Transverse colon (tissue), 4 donors: ENCODE data around the gene GRM4. TPM values are rescaled to one million over a fixed set of nuclear protein-coding genes. Genes with fewer than 3 reads are reported as not detected.

Source experiments
- DNase-seq: peaks from one replicate; pipeline ENCODE4 v3.0.0-alpha.2; 2019
- H3K27ac ChIP-seq, 4 donors: fragments of 200-600 bp; sonication (generic); 2 replicates each; pipeline ENCODE4 v1.5.1; 2016 to 2018; ENCODE audit warnings: inconsistent platforms in 4 of 4
- H3K27me3 ChIP-seq: fragments of 200-600 bp; sonication (generic); 2 replicates; pipeline ENCODE4 v1.5.1; 2017; ENCODE audit warnings: inconsistent platforms
- H3K36me3 ChIP-seq, 4 donors: fragments of 200-600 bp; sonication (generic); 2 replicates each; pipeline ENCODE4 v1.5.1; 2017 to 2019; ENCODE audit warnings: inconsistent platforms in 4 of 4
- H3K4me1 ChIP-seq, 4 donors: fragments of 200-600 bp; sonication (generic); 2 replicates each; pipeline ENCODE4 v1.5.1; 2017 to 2020; ENCODE audit warnings: inconsistent platforms in 4 of 4
- H3K4me3 ChIP-seq, 4 donors: fragments of 200-600 bp; sonication (generic); 1 replicate in 1 of 4; 2 replicates in 3 of 4; pipeline versions ENCODE4 v1.5.1 to v1.6.1; 2017 to 2019; ENCODE audit warnings: inconsistent platforms in 4 of 4
- H3K9me3 ChIP-seq, 2 donors: fragments of 200-600 bp; sonication (generic); 2 replicates each; pipeline ENCODE4 v1.5.1; 2017 to 2019; ENCODE audit warnings: inconsistent platforms in 2 of 2
- EP300 ChIP-seq: sonication (generic); formaldehyde crosslinking; IDR thresholded peaks from one replicate; pipeline ENCODE4 v1.6.1; 2017; ENCODE audit warnings: antibody characterized with exemption, low read depth
- POLR2A ChIP-seq: fragments of 450-650 bp; IDR thresholded peaks from one replicate; pipeline ENCODE4 v1.6.1; 2016; ENCODE audit warnings: antibody characterized with exemption, mild to moderate bottlenecking, moderate library complexity
- POLR2AphosphoS5 ChIP-seq, 3 donors: sonication (generic); formaldehyde crosslinking; IDR thresholded peaks; one replicate each; pipeline ENCODE4 v1.6.1; 2016; ENCODE audit warnings: antibody characterized with exemption in 3 of 3
- WGBS, 2 donors: methylation state at CpG; one replicate each; pipeline ENCODE4 v1.1.5; 2018; ENCODE audit warnings: low coverage in 1 of 2; 5-methylcytosine and 5-hydroxymethylcytosine counted together
- in situ Hi-C, 4 donors: fragments of 200-750 bp; cut with MboI; loops; one replicate each; pipeline versions ENCODE4 v1.15.0 to v1.15.1; 2017; ENCODE audit warnings: low sequenced_read_pairs in 3 of 4, low pct_ligation_motif_present in 1 of 4, low pct_unique_long_range_greater_than_20kb in 1 of 4
- intact Hi-C: fragments of 100-400 bp; cut with DNase I; formaldehyde crosslinking; loops from one replicate; pipeline ENCODE4 v1.15.1; 2023; ENCODE audit warnings: low total_unique reads
- total RNA-seq, 4 donors: library from RNA; depleted of rRNA; stranded (reverse); fragments of >200 nt; gene quantifications; one replicate each; pipeline ENCODE4 v1.1.0, GENCODE V29; 2016
- TF ChIP-seq, protein P1 (sequence below), 5 experiments: fragments of 200-600 bp in 3 of 5; fragments of 450-650 bp in 2 of 5; sonication (generic) in 3 of 5; IDR thresholded peaks; 1 replicate in 2 of 5; 2 replicates in 3 of 5; pipeline ENCODE4 v1.5.1; 2016 to 2017; ENCODE audit warnings: antibody characterized with exemption in 5 of 5, inconsistent platforms in 3 of 5, mild to moderate bottlenecking in 2 of 5, moderate library complexity in 1 of 5

Gene GRM4
- total RNA-seq, 4 donors from 2014 or later: not detected

DNA sequence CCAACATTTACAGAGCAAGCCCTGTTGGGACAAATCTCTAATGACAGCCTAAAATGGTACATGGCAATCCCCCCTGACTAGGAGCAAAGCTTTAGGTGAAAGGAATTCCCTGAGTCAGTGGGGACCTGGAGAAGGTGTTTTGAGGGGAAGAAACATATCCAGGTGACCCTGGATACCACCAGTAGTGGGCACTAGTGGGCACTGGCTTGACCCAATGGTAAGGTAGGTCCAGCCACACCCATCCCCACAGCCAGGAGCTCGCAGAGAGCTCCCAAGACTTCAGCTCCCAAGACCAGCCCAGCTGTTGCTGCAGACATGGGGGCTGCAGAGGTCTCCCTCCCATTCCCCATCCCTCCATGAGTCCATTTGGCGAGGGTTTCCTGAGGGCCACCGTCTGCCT, 19.5 kb downstream of the GRM4 start:
- in situ Hi-C loops: no loop called here
- no peak for DNase-seq
- intact Hi-C loops: no loop called here
- no peaks in the 10 kb centered on the region for H3K9me3 ChIP-seq
- H3K4me1 ChIP-seq: no peaks in the 10 kb centered on the region
- peaks cover 9% of the 10 kb centered on the region for H3K27me3 ChIP-seq
- WGBS, 2 donors: 57% methylated on average over 1 of the region's 3 CpGs; no CpG with 5 or more reads in 1 of the 2 donors
- H3K36me3 ChIP-seq: no peaks in the 10 kb centered on the region
- no peak overlapping the region for H3K4me3 ChIP-seq
- H3K27ac ChIP-seq: no peak overlapping the region
- TF ChIP-seq, protein P1, sequence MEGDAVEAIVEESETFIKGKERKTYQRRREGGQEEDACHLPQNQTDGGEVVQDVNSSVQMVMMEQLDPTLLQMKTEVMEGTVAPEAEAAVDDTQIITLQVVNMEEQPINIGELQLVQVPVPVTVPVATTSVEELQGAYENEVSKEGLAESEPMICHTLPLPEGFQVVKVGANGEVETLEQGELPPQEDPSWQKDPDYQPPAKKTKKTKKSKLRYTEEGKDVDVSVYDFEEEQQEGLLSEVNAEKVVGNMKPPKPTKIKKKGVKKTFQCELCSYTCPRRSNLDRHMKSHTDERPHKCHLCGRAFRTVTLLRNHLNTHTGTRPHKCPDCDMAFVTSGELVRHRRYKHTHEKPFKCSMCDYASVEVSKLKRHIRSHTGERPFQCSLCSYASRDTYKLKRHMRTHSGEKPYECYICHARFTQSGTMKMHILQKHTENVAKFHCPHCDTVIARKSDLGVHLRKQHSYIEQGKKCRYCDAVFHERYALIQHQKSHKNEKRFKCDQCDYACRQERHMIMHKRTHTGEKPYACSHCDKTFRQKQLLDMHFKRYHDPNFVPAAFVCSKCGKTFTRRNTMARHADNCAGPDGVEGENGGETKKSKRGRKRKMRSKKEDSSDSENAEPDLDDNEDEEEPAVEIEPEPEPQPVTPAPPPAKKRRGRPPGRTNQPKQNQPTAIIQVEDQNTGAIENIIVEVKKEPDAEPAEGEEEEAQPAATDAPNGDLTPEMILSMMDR (IDR thresholded peaks at IDR 0.05): no peak
- TF ChIP-seq POLR2A: no peak
- TF ChIP-seq EP300: no peak
- TF ChIP-seq POLR2AphosphoS5 (IDR thresholded peaks at IDR 0.05): no peak

- H3K27ac ChIP-seq: no peak overlapping the region
- DNase-seq: no peak
- no peaks in the 10 kb centered on the region for H3K4me1 ChIP-seq
- peaks cover 9% of the 10 kb centered on the region for H3K27me3 ChIP-seq
- intact Hi-C loops (no loop called here), in situ Hi-C loops (no loop called here)
- H3K9me3 ChIP-seq: no peaks in the 10 kb centered on the region
- 60 to 81% methylated on average over 2 to 3 of the region's 3 CpGs for WGBS, 2 donors
- TF ChIP-seq POLR2AphosphoS5 (IDR thresholded peaks at IDR 0.05) (no peak), EP300 (no peak), POLR2A (no peak)
- TF ChIP-seq, protein P1 (IDR thresholded peaks at IDR 0.05): no peak
- H3K4me3 ChIP-seq: no peak overlapping the region
- no peaks in the 10 kb centered on the region for H3K36me3 ChIP-seq
Measured at GRCh38 chr6:34125939-34126338, 19.9 kb downstream of the GRM4 start.

DNA sequence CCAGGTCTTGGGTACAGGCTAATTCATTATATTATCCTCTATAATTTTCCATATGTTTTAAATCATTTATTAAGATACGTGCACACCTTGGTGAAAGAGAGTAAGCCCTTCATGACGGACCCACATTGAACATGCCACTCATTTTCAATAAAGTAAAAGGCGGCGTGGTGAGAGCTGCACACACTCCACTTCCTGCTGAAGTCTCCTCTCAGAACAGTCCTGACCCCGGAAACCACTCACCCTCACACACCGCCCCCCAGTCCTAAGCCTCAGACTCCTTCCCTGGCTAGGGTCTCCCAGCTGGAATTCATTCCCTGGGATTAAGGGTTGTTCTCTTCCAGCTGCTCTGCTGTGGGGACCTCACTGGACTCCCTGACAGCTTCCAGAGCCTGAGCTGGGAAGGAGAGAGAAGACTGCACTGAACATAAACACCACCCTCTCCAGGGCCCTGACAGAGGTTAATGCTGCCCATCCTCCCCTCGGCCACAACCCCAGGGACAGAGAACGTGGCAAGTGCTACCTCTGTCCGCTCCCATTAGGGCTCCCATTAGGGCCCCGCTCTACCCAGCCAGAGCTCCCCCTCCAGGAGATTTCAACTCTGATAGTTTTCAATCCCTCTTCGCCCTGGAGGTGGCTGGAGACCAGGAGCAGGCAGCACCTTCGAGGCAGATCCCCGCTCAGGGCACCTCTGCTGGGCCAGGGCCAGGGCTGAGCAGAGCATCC, 24.8 kb downstream of the GRM4 start:
- Histone ChIP-seq H3K9me3 (no peaks in the 10 kb centered on the region), H3K27ac (no peak overlapping the region), H3K4me3 (no peak overlapping the region), H3K27me3 (peaks cover 9% of the 10 kb centered on the region), H3K36me3 (no peaks in the 10 kb centered on the region), H3K4me1 (no peaks in the 10 kb centered on the region)
- TF ChIP-seq, protein P1 (IDR thresholded peaks at IDR 0.05): no peak
- TF ChIP-seq EP300 (no peak), POLR2A (no peak), POLR2AphosphoS5 (IDR thresholded peaks at IDR 0.05) (no peak)
- DNase-seq: no peak
- intact Hi-C loops: no loop called here
- WGBS, 2 donors: 54 to 67% methylated on average over 7 to 13 of the region's 13 CpGs
- in situ Hi-C loops: no loop called here

- 90 to 96% methylated on average over 4 to 11 of the region's 11 CpGs for WGBS, 2 donors
- TF ChIP-seq EP300 (no peak), POLR2A (no peak), POLR2AphosphoS5 (IDR thresholded peaks at IDR 0.05) (no peak)
- TF ChIP-seq, protein P1 (IDR thresholded peaks at IDR 0.05): no peak
- Histone ChIP-seq H3K27me3 (peaks cover 7% of the 10 kb centered on the region), H3K4me1 (no peaks in the 10 kb centered on the region), H3K4me3 (no peak overlapping the region), H3K9me3 (no peaks in the 10 kb centered on the region), H3K36me3 (no peaks in the 10 kb centered on the region), H3K27ac (no peak overlapping the region)
- in situ Hi-C loops: no loop called here
- intact Hi-C loops: no loop called here
- no peak for DNase-seq
Measured at GRCh38 chr6:34115915-34116314, 30.0 kb downstream of the GRM4 start.
